GM03348 (cell line): ENCODE measurements around the gene SHFL.
A peak's percentile ranks its signal among the peaks of the same experiment; 100 is the strongest.

Experiments used
- DNase-seq: peaks from one replicate; pipeline ENCODE4 v3.0.0; 2012; ENCODE audit warnings: low spot score

SHFL gene

GRCh38 chr19:10087296-10088061, 1.4 kb downstream of the SHFL start:
- DNase-seq = no peak

DNA sequence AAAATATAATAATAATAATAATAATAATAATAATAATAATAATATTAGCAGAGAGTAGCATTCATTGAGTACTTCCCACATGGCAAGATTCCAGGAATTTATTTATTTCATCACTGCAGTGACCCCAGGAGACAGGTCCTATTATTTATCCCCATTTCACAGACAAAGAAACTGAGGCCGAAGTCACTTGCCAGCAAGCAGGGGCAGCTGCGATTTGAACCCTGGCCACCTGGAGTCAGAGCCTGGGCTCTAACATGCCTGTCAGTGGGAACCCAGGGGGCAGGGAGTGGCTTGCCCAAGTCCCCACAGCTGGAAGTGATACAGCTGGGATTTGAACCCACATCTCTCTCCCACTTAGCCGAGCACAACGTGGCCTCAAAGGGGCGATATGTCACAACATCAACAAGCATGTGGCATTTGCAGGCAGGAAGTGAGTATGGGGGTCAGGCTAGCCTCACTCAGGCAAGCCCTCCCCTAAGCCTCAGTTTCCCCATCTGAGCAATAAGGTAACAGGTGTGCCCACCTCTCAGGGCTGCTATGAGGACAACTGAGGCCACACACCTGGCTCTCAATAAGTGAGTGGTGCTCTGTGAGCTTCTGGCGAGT, 2.9 kb downstream of the SHFL start:
- no peak for DNase-seq

DNA sequence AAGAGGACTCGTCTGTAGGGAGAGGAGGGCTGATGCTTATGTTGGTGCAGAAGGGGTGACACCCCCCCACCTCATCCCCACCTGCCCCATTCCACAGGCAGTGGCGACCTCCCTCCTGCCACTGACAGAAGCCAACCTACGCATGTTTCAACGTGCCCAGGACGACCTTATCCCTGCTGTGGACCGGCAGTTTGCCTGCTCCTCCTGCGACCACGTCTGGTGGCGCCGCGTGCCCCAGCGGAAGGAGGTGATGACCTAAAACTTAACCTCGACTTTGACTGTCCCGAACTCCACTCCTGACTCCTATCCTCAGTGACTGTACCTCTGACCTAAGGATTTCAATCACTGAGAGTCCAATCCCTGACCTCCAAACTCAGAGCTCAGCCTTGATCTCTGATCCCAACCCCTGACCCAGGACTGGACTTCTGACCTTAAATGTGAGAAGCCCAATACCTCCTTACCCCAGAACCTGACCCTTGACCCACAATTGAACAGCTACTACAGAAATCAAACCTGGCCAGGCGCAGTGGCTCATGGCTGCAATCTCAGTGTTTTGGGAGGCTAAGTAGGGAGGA, 3.8 kb downstream of the SHFL start:
- DNase-seq = no peak

GRCh38 chr19:10091370-10091687, 5.2 kb downstream of the SHFL start:
- DNase-seq = no peak

DNA sequence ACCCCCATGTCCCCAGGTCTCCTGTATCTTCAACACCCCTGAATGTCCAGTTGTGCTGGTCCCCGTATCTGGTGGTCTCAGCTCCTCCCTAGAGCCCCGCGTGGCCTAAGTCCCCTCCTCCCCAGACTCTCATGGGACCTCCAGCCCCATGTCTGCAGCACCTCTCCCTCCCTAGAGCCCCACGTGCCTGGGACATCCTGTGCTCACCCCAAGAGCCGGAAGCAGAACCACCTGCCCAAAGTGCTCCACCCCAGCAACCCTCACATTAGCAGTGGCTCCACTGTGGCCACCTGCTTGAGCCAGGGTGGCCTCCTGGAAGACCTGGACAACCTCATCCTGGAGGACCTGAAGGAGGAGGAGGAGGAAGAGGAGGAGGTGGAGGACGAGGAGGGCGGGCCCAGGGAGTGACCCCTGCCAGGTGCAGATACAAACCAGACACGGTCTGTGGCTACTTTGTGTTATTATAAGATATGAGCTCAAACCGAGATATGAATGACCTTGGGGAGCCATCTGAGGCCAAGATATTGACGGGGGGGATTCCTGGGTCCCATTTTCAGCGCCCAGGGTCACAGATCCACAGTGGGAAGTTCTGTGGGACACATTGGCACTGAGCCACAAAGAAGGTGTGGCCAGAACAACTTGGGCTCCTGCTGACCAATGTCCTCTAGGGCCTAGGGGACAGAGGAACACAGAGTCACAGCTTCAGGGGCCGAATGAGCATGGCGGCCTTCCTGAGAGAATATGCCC, 6.0 kb downstream of the SHFL start:
- no peak for DNase-seq

DNA sequence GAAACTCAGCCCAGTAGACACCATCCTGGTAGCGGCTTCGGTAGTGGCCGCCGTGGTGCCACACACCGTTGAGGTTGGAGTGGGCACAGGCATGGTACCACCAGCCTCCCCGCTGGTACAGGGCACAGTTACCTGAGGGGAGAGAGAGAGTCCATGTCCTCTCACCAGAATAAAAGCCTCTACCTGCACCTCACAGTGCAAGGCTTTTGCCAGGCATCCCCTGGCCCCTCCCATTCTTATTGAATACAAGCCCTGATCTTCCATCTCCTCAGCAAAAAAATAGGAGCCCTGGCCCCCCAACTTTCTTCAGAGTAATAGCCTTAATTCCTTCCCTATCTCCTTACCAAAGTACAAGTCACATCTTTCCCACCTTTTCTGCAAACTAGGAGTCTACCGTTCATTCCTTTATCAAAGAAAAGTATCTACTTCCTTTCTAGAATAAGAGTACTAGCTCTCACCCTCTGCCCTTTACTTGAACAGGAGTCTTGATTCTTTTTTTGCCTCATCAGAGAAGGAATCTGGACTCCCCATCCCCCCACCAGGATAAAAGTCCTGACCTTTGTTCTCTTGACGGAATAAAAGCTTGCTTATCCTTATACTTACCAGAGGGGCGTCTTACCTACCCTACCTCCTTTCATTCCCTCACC, 6.7 kb downstream of the SHFL start:
- no peak for DNase-seq

- DNase-seq = no peak
Measured at GRCh38 chr19:10093295-10094186, 7.4 kb downstream of the SHFL start.

GRCh38 chr19:10095622-10095947, 9.5 kb downstream of the SHFL start:
- DNase-seq = no peak

- peak; percentile 100 for DNase-seq
Measured at GRCh38 chr19:10095948-10096614, 10.0 kb downstream of the SHFL start.

DNA sequence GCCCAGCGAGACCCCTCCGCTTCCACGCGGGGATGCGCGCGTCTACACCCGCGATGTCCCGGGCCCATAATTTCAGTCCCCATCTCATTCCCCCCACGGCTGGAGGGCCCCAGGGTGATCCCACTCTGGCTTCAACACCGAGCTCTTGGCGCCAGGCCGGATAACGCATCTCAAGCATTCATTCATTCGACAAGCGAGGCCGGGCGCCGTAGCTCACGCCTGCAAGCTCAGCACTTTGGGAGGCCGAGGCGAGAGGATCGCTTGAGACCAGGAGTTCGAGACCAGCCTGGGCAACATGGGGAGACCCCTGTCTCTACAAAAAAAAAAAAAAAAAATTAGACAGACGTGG, 10.5 kb downstream of the SHFL start:
- no peak for DNase-seq

GRCh38 chr19:10100163-10100785, 14.2 kb downstream of the SHFL start:
- DNase-seq = no peak

- no peak for DNase-seq
Measured at GRCh38 chr19:10102787-10103236, 16.7 kb downstream of the SHFL start.

- DNase-seq = no peak
Measured at GRCh38 chr19:10104130-10104513, 18.0 kb downstream of the SHFL start.

DNA sequence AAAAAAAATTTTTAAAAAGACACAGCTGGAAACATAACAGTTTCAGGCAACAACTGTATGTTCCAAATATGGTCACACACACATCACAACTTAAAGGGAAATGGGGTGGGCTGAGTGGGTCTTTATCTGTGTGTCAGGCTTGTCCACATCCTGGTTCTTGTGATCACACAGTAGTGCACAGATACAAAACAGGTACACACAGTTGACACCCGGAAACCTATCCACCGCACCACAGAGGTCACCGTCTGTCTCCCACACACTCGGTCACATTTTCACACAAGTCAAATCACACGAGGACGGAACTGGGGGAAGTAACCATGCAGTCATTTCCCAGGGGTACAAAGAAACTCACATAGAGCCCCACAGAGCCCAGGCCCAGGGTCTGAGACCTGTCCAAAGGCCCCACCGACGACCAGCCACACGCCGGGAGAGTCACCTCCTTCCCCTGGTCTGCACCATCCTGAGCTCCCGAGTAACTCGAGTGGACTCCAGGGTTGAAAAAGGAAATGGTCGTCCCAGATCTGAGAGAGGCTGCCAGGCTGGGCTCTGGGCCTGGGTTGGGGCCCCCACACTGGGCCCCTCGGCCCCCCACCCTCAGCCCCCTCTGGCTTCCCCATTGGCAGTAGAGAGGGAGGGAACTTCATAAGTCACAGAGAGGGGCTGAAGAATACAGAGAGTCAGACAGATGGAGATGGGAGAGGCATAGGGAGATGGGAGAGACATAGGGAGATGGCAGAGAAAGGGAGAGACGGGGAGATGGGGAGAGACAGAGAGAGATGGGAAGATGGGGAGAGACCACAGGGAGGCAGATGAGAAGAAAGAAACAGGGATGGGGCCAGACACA, 18.8 kb downstream of the SHFL start:
- no peak for DNase-seq

DNA sequence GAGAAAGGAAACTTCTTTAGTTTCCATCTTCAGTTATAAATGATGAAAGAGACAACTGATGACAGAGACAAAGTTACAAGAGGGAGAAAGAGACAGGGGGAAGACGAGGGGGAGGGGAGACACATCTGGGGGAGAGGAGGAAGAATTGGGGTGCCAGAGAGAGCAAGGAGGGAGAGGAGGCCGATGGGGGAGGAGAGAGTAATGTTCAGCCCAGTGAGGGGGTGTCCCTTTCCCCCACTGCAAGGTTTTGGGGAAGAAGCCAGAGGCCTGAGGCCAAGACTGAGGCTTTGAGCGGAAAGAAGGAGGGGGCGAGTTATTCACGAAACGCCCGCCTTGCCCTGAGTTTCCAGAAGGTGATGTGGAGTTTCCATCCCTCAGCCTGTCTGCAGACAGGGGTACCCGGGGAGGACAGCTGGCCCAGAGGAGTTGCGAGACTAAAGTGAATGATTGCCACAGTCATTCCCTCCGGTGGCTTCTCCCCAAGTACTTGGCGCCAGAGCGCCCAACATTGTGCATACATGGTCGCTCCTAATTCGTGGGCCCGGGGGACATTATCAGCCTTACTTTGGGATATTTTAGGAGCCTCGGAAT, 19.5 kb downstream of the SHFL start:
- DNase-seq = no peak

GRCh38 chr19:10106100-10106936, 20.2 kb downstream of the SHFL start, which contains the start of gene PPAN:
Gene PPAN (plus strand): TSS chr19:10106362. CDS start chr19:10106395, 33 bp downstream.
- DNase-seq = peak; percentile 99

DNA sequence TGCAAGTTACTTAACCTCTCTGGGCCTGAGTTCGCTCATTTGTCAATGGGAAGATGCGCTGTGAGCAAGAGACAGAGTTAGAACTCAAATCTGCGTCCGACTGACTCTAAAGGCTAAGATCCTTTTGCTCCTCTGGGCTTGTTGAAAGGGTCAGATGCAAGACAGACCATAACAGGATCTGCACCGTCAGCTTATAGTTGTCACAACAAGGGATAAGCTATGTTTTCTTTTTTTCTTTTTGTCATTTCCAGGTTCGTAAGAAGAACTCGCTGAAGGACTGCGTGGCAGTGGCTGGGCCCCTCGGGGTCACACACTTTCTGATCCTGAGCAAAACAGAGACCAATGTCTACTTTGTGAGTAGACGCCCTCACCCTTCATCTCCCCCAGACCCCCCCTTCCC, 21.1 kb downstream of the SHFL start:
- no peak for DNase-seq

- DNase-seq = no peak
Measured at GRCh38 chr19:10107817-10108367, 21.8 kb downstream of the SHFL start.
